Suprapubic skin (tissue), 4 donors: ENCODE data around the gene ZNF613.
A peak's percentile ranks its signal among the peaks of the same experiment; 100 is the strongest.

ENCODE experiments used
- CTCF ChIP-seq, 2 donors: fragments of 200-600 bp in 1 of 2; fragments of 450-650 bp in 1 of 2; sonication (generic) in 1 of 2; IDR thresholded peaks; one replicate each; pipeline ENCODE4 v1.5.1; 2016 to 2019; ENCODE audit warnings: antibody characterized with exemption in 2 of 2, mild to moderate bottlenecking in 1 of 2, moderate library complexity in 1 of 2
- POLR2A ChIP-seq, 2 donors: fragments of 450-650 bp; IDR thresholded peaks; one replicate each; pipeline ENCODE4 v1.6.1; 2017; ENCODE audit warnings: antibody characterized with exemption in 2 of 2, mild to moderate bottlenecking in 2 of 2, moderate library complexity in 2 of 2
- POLR2AphosphoS5 ChIP-seq, 3 donors: sonication (generic); formaldehyde crosslinking; IDR thresholded peaks; one replicate each; pipeline ENCODE4 v1.6.1; 2017; ENCODE audit warnings: antibody characterized with exemption in 3 of 3

- TF ChIP-seq CTCF (IDR thresholded peaks at IDR 0.05), result no peak
- TF ChIP-seq POLR2A (IDR thresholded peaks at IDR 0.05), result no peak
- TF ChIP-seq POLR2AphosphoS5 (IDR thresholded peaks at IDR 0.05), result peak in 1 of 3 donors; percentile 27
Measured at GRCh38 chr19:51904331-51905165, 22.7 kb upstream of the ZNF613 start, which contains the start of gene ZNF649.
